Measurements from ENCODE around the gene KRTAP10-3.

GRCh38 chr21:44527156-44527982, 31.2 kb downstream of the KRTAP10-3 start:
- TF ChIP-seq CTCF (IDR thresholded peaks at IDR 0.05) (no peak), POLR2A (IDR thresholded peaks at IDR 0.05) (no peak)

All from body of pancreas (tissue), 4 donors.